Measurements from ENCODE around the gene L3MBTL4. TPM values are rescaled to one million over a fixed set of nuclear protein-coding genes. Genes with fewer than 3 reads are reported as not detected.

L3MBTL4 gene
- total and polyA plus RNA-seq, 4 donors = 3.9 to 11.5 (median 6.5) TPM

DNA sequence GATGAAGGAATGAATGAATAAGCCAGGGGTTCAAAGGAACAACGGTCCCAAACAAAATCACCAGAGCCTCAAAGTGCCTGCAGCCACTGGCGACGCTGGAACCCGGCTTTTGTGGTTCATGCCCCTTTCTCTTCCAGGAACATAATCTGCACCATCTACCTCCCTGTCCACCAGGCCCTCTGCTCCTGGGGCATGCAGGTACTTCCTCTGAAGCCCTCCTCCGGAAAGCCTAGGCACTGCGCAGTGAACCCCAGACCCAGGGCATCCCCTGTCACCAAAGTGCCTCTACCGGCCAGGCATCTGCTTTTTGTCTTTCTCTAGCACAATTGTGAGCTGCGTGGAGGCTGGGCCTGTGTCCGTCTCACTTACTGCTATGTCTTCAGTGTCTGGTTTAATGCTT is 420.8 kb downstream of the L3MBTL4 start:
- Histone ChIP-seq H3K4me1 (ENCODE audit: control insufficient read depth, insufficient read depth, low read length) (no peaks in the 10 kb centered on the region), H3K36me3 (ENCODE audit: control insufficient read depth, insufficient read depth, low read length) (no peaks in the 10 kb centered on the region), H3K4me3 (ENCODE audit: low read depth, low read length) (no peak overlapping the region), H3K27me3 (ENCODE audit: control insufficient read depth, insufficient read depth, low read length) (no peaks in the 10 kb centered on the region), H3K27ac (ENCODE audit: low read depth, low read length) (no peak overlapping the region), H3K9me3 (ENCODE audit: control insufficient read depth, insufficient read depth, low read length) (no peaks in the 10 kb centered on the region)
- WGBS (ENCODE audit: insufficient coverage) = 94% methylated on average over 9 of the region's 9 CpGs
- DNase-seq (ENCODE audit: low read depth in 4 of 6, low spot score in 6 of 6) = no peak

DNA sequence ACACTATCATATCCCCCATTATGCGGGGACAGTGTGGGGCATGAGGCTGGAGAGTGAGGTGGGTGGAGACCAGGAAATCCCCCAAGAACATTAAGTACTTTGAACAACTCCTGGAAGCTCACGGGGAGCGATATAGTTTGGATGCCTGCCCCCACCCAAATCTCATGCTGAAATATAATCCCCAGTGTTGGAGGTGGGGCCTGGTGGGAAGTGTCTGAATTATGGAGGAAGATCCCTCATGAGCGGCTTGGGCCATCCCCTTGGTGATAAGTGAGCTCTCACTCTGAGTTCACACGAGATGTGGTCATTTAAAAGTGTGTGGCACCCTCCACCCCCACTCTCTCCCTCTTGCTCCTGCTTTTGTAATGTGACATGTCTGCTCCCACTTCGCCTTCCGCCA is 422.3 kb downstream of the L3MBTL4 start:
- 88% methylated on average over 3 of the region's 7 CpGs for WGBS (ENCODE audit: insufficient coverage)
- Histone ChIP-seq H3K9me3 (ENCODE audit: control insufficient read depth, insufficient read depth, low read length) (no peaks in the 10 kb centered on the region), H3K36me3 (ENCODE audit: control insufficient read depth, insufficient read depth, low read length) (no peaks in the 10 kb centered on the region), H3K27ac (ENCODE audit: low read depth, low read length) (no peak overlapping the region), H3K4me1 (ENCODE audit: control insufficient read depth, insufficient read depth, low read length) (no peaks in the 10 kb centered on the region), H3K27me3 (ENCODE audit: control insufficient read depth, insufficient read depth, low read length) (no peaks in the 10 kb centered on the region), H3K4me3 (ENCODE audit: low read depth, low read length) (no peak overlapping the region)
- DNase-seq (ENCODE audit: low read depth in 4 of 6, low spot score in 6 of 6) = no peak

- 69% methylated on average over 5 of the region's 5 CpGs for WGBS (ENCODE audit: insufficient coverage)
- peaks cover 9% of the 10 kb centered on the region for H3K4me1 ChIP-seq (ENCODE audit: control insufficient read depth, insufficient read depth, low read length)
- no peaks in the 10 kb centered on the region for H3K9me3 ChIP-seq (ENCODE audit: control insufficient read depth, insufficient read depth, low read length)
- H3K27ac ChIP-seq (ENCODE audit: low read depth, low read length) = no peak overlapping the region
- H3K4me3 ChIP-seq (ENCODE audit: low read depth, low read length) = no peak overlapping the region
- no peaks in the 10 kb centered on the region for H3K36me3 ChIP-seq (ENCODE audit: control insufficient read depth, insufficient read depth, low read length)
- H3K27me3 ChIP-seq (ENCODE audit: control insufficient read depth, insufficient read depth, low read length) = no peaks in the 10 kb centered on the region
- no peak for DNase-seq (ENCODE audit: low read depth in 4 of 6, low spot score in 6 of 6)
Observed at GRCh38 chr18:5987249-5987648, 427.5 kb downstream of the L3MBTL4 start.

DNA sequence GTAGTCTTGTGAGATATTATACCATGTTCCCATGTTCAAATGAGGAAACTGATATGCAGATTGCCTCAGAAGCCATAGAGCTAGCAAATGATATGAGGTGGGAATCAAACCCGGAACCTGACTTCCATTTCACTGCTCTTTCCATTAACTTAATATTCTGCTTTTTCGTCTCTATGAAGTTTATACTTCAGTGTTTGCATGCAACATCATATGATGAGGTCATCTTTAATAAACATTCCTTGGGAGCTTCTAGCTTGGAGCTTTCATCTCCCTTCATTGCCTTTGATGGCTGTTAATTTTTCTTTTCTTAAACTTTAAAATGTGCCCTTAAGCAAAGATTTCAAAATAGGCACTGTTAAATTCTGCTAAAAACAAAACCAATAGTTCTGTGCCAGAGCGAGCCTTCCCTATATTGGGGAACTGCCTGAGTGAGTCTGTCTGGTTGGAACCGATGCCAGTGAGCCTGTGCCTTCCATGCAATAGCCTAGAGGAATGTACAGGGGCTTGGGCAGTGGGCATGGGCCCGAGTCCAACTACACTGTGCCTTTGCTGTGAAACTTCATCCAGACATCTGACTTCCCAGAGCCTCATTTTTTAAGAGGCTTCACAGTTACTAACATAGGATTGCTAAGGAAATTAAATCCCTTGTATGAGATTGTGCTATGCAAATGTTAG is 428.3 kb downstream of the L3MBTL4 start:
- H3K4me3 ChIP-seq (ENCODE audit: low read depth, low read length) = no peak overlapping the region
- no peak overlapping the region for H3K27ac ChIP-seq (ENCODE audit: low read depth, low read length)

DNA sequence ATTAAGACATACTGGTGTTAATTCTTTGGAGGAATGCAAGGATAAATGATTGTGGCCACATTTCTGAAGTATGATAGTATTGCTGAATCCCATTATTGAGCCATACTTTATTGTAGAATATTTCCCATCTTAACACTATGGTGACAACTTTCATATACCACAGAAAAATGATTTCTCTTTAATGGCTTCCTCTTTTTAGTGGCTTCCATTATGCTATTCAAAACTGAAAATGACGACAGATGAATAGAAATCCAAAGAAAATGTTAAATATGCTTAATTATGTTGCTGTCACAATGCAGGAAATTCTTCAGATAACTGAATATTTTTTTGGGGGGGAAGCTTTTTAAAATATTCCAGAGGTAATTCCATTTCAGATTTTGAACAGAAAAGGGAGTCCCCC is 430.5 kb downstream of the L3MBTL4 start:
- Histone ChIP-seq H3K27ac (ENCODE audit: low read depth, low read length) (no peak overlapping the region), H3K36me3 (ENCODE audit: control insufficient read depth, insufficient read depth, low read length) (no peaks in the 10 kb centered on the region), H3K9me3 (ENCODE audit: control insufficient read depth, insufficient read depth, low read length) (no peaks in the 10 kb centered on the region), H3K4me3 (ENCODE audit: low read depth, low read length) (no peak overlapping the region), H3K4me1 (ENCODE audit: control insufficient read depth, insufficient read depth, low read length) (peaks cover 9% of the 10 kb centered on the region), H3K27me3 (ENCODE audit: control insufficient read depth, insufficient read depth, low read length) (no peaks in the 10 kb centered on the region)
- DNase-seq (ENCODE audit: low read depth in 4 of 6, low spot score in 6 of 6) = no peak
- no CpG with 5 or more reads among the region's 1 CpG for WGBS (ENCODE audit: insufficient coverage)

More for the DNA sequence above, 428.3 kb downstream of the L3MBTL4 start:
- Histone ChIP-seq H3K27me3 (ENCODE audit: control insufficient read depth, insufficient read depth, low read length) (no peaks in the 10 kb centered on the region), H3K9me3 (ENCODE audit: control insufficient read depth, insufficient read depth, low read length) (no peaks in the 10 kb centered on the region), H3K36me3 (ENCODE audit: control insufficient read depth, insufficient read depth, low read length) (no peaks in the 10 kb centered on the region), H3K4me1 (ENCODE audit: control insufficient read depth, insufficient read depth, low read length) (peaks cover 9% of the 10 kb centered on the region)
- peak in 2 of 6 donors; percentile 64 to 76 for DNase-seq (ENCODE audit: low read depth in 4 of 6, low spot score in 6 of 6)
- WGBS (ENCODE audit: insufficient coverage) = 43% methylated on average over 3 of the region's 5 CpGs

DNA sequence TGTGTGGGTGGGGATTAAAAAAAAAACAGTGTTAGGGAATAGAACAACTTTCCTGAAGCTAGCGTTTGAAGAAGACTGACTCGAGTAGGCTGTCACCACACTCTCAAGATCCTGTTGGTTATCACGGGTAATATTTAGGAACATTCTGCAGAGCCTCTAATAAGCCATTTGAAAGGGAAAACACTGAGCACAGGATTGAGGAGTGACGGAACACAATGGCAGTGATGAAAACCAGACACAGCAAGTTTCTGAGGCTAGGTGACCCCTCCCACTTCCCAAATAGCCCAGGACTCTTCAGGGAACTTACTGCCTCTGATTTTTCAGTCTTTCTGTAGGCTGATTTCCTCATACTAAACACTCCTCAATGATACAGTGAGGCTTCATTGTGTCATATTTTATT is 431.2 kb downstream of the L3MBTL4 start:
- DNase-seq (ENCODE audit: low read depth in 4 of 6, low spot score in 6 of 6) = no peak
- Histone ChIP-seq H3K27me3 (ENCODE audit: control insufficient read depth, insufficient read depth, low read length) (no peaks in the 10 kb centered on the region), H3K4me1 (ENCODE audit: control insufficient read depth, insufficient read depth, low read length) (peaks cover 9% of the 10 kb centered on the region), H3K36me3 (ENCODE audit: control insufficient read depth, insufficient read depth, low read length) (no peaks in the 10 kb centered on the region), H3K9me3 (ENCODE audit: control insufficient read depth, insufficient read depth, low read length) (no peaks in the 10 kb centered on the region), H3K4me3 (ENCODE audit: low read depth, low read length) (no peak overlapping the region), H3K27ac (ENCODE audit: low read depth, low read length) (no peak overlapping the region)
- 50% methylated on average over 2 of the region's 4 CpGs for WGBS (ENCODE audit: insufficient coverage)

DNA sequence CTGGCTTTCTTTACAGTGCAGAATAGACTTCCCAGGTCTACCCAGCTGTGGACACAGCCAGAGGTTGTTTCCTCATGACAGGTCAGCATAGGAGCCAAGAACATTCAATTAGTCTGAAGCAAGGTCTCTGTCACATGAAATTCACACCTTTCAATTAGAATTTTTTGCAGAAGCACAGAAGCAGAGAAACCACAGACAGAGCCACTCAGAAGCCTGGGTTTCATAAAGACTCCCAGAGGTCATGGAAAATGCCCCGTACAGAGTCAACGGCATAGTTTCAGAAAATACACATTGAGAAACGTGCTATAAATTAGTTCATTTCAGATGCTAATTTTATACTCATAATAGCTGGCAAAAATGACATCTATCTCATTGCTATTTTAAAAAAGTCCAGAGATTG is 432.4 kb downstream of the L3MBTL4 start:
- WGBS (ENCODE audit: insufficient coverage) = no CpG with 5 or more reads among the region's 3 CpGs
- Histone ChIP-seq H3K4me3 (ENCODE audit: low read depth, low read length) (no peak overlapping the region), H3K9me3 (ENCODE audit: control insufficient read depth, insufficient read depth, low read length) (no peaks in the 10 kb centered on the region), H3K4me1 (ENCODE audit: control insufficient read depth, insufficient read depth, low read length) (peaks cover 9% of the 10 kb centered on the region), H3K27ac (ENCODE audit: low read depth, low read length) (no peak overlapping the region), H3K27me3 (ENCODE audit: control insufficient read depth, insufficient read depth, low read length) (no peaks in the 10 kb centered on the region), H3K36me3 (ENCODE audit: control insufficient read depth, insufficient read depth, low read length) (no peaks in the 10 kb centered on the region)
- no peak for DNase-seq (ENCODE audit: low read depth in 4 of 6, low spot score in 6 of 6)

- H3K27ac ChIP-seq (ENCODE audit: low read depth, low read length) = no peak overlapping the region
- no peak overlapping the region for H3K4me3 ChIP-seq (ENCODE audit: low read depth, low read length)
- no peak for DNase-seq (ENCODE audit: low read depth in 4 of 6, low spot score in 6 of 6)
- 100% methylated on average over 5 of the region's 5 CpGs for WGBS (ENCODE audit: insufficient coverage)
- no peaks in the 10 kb centered on the region for H3K27me3 ChIP-seq (ENCODE audit: control insufficient read depth, insufficient read depth, low read length)
- no peaks in the 10 kb centered on the region for H3K9me3 ChIP-seq (ENCODE audit: control insufficient read depth, insufficient read depth, low read length)
- H3K4me1 ChIP-seq (ENCODE audit: control insufficient read depth, insufficient read depth, low read length) = no peaks in the 10 kb centered on the region
- H3K36me3 ChIP-seq (ENCODE audit: control insufficient read depth, insufficient read depth, low read length) = no peaks in the 10 kb centered on the region
Observed at GRCh38 chr18:5980721-5981120, 434.0 kb downstream of the L3MBTL4 start.

- Histone ChIP-seq H3K9me3 (ENCODE audit: control insufficient read depth, insufficient read depth, low read length) (no peaks in the 10 kb centered on the region), H3K4me1 (ENCODE audit: control insufficient read depth, insufficient read depth, low read length) (no peaks in the 10 kb centered on the region), H3K27me3 (ENCODE audit: control insufficient read depth, insufficient read depth, low read length) (no peaks in the 10 kb centered on the region), H3K4me3 (ENCODE audit: low read depth, low read length) (no peak overlapping the region), H3K27ac (ENCODE audit: low read depth, low read length) (no peak overlapping the region), H3K36me3 (ENCODE audit: control insufficient read depth, insufficient read depth, low read length) (no peaks in the 10 kb centered on the region)
- no peak for DNase-seq (ENCODE audit: low read depth in 4 of 6, low spot score in 6 of 6)
- 76% methylated on average over 6 of the region's 9 CpGs for WGBS (ENCODE audit: insufficient coverage)
Observed at GRCh38 chr18:5979971-5980457, 434.7 kb downstream of the L3MBTL4 start.

DNA sequence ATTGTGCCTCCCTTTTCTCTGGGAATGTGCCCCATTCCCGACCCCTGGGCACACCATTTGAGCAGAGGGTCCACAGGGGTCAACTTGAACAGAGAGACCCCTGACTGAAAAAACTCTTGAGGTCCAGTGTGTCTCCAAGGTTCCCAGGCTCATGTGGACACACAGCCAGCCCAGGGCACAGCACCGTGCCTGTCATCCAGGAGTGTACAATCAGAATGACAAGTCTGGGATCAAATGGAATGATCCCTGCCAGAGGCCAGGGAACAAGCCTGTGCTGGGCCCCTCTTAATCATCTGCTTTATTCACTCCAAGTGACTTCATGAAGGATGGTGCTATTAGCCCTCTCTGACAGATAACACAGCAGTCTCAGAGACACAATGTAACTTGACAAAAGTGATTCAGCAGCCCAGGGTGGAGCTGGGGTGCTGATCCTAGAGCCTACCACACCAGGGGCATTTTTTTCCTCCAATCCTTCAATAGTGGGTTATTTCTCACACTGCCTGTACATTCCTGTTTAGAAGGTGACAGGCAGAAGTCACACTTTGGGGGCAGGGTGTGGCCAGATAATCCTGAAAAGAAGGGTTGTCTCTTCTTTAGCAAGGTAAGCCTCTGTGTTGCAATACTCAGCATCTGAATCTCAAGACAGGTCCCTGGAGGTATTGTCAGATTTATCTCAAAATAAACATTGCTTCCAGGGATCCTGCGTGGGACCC is 435.4 kb downstream of the L3MBTL4 start:
- Histone ChIP-seq H3K4me1 (ENCODE audit: control insufficient read depth, insufficient read depth, low read length) (no peaks in the 10 kb centered on the region), H3K27me3 (ENCODE audit: control insufficient read depth, insufficient read depth, low read length) (no peaks in the 10 kb centered on the region), H3K27ac (ENCODE audit: low read depth, low read length) (no peak overlapping the region), H3K36me3 (ENCODE audit: control insufficient read depth, insufficient read depth, low read length) (no peaks in the 10 kb centered on the region), H3K4me3 (ENCODE audit: low read depth, low read length) (no peak overlapping the region), H3K9me3 (ENCODE audit: control insufficient read depth, insufficient read depth, low read length) (no peaks in the 10 kb centered on the region)
- no peak for DNase-seq (ENCODE audit: low read depth in 4 of 6, low spot score in 6 of 6)
- 66% methylated on average over 3 of the region's 3 CpGs for WGBS (ENCODE audit: insufficient coverage)

All from spinal cord (tissue), 10 donors.